A549 (cell line): ENCODE results near the gene HNRNPUL2. TPM values are rescaled to one million over a fixed set of nuclear protein-coding genes. Genes with fewer than 3 reads are reported as not detected.
A peak's percentile ranks its signal among the peaks of the same experiment; 100 is the strongest.

Experiments
- ATAC-seq, 2 experiments: fragments of 200-7000 bp in 1 of 2; fragments of >200 bp in 1 of 2; cut with Nextera tagmentation in 1 of 2; cut with Tn5 transposase in 1 of 2; 3 replicates each; pipeline versions ENCODE4 v1.8.0 to v1.9.1; 2018 to 2020; ENCODE audit warnings: mild to moderate bottlenecking in 1 of 2, moderate library complexity in 1 of 2
- CTCF ChIA-PET: fragments of 300-600 bp; sonication (Branson Sonifier 250); formaldehyde crosslinking; extraction: SDS; loops from one replicate; lab custom pipeline; 2021; ENCODE audit warnings: antibody characterized with exemption, inconsistent platforms; lab: Yijun Ruan, JAX
- POLR2A ChIA-PET: fragments of 350-600 bp; formaldehyde crosslinking; extraction: SDS; loops from one replicate; lab custom pipeline; 2021; ENCODE audit warnings: antibody characterized with exemption, inconsistent platforms; lab: Yijun Ruan, JAX
- DNase-seq, 2 experiments: peaks; one replicate each; pipeline versions ENCODE4 v3.0.0 to v3.0.0-alpha.2; 2011 to 2016; ENCODE audit warnings: low read depth in 1 of 2, low spot score in 1 of 2
- FAIRE-seq: peaks from 2 replicates; lab custom pipeline; 2011; peaks lifted over from hg19 to GRCh38; lab: Jason Lieb, UNC
- H3K27ac ChIP-seq, 2 experiments: fragments of >200 bp; sonication (Bioruptor Twin); formaldehyde crosslinking; 3 replicates each; pipeline ENCODE4 v1.5.1; 2016 to 2017
- H3K4me1 ChIP-seq: fragments of >200 bp; sonication (Bioruptor Twin); formaldehyde crosslinking; 3 replicates; pipeline ENCODE4 v1.6.1; 2016
- H3K4me2 ChIP-seq: fragments of >200 bp; sonication (Bioruptor Twin); formaldehyde crosslinking; 3 replicates; pipeline ENCODE4 v1.6.1; 2016
- H3K4me3 ChIP-seq: fragments of >200 bp; sonication (Bioruptor Twin); formaldehyde crosslinking; 3 replicates; pipeline ENCODE4 v1.5.1; 2016
- H3K9me3 ChIP-seq: fragments of >200 bp; sonication (Bioruptor Twin); formaldehyde crosslinking; 3 replicates; pipeline ENCODE4 v1.6.1; 2016
- FOSL2 ChIP-seq, 2 experiments: fragments of 450-650 bp in 1 of 2; fragments of >200 bp in 1 of 2; sonication (Bioruptor Twin) in 1 of 2; formaldehyde crosslinking; IDR thresholded peaks; 2 replicates each; pipeline versions ENCODE4 v1.5.0 to v1.6.1; 2016 to 2020; ENCODE audit warnings: mild to moderate bottlenecking in 1 of 2, moderate library complexity in 1 of 2
- FOXS1 ChIP-seq: fragments of 250-450 bp; sonication (Bioruptor Pico); IDR thresholded peaks from 2 replicates; pipeline ENCODE4 v1.5.0; 2020; ENCODE audit warnings: mild to moderate bottlenecking, moderate library complexity
- HDAC2 ChIP-seq: fragments of 200-600 bp; sonication (generic); IDR thresholded peaks from 2 replicates; pipeline ENCODE4 v1.6.1; 2016
- HOXB5 ChIP-seq: fragments of 250-450 bp; sonication (Bioruptor Pico); IDR thresholded peaks from 2 replicates; pipeline ENCODE4 v1.5.0; 2020; ENCODE audit warnings: mild to moderate bottlenecking, moderate library complexity
- JUN ChIP-seq, 2 experiments: fragments of >200 bp; sonication (Bioruptor Twin); formaldehyde crosslinking; IDR thresholded peaks; 2 replicates in 1 of 2; 3 replicates in 1 of 2; pipeline ENCODE4 v1.6.1; 2016 to 2017
- KDM1A ChIP-seq: fragments of 200-600 bp; sonication (generic); IDR thresholded peaks from 2 replicates; pipeline ENCODE4 v1.6.1; 2016; ENCODE audit warnings: low read depth, mild to moderate bottlenecking
- KDM5A ChIP-seq: fragments of 200-600 bp; sonication (generic); IDR thresholded peaks from 2 replicates; pipeline ENCODE4 v1.6.1; 2016; ENCODE audit warnings: antibody characterized with exemption, mild to moderate bottlenecking
- MAFK ChIP-seq: fragments of 450-650 bp; IDR thresholded peaks from 2 replicates; pipeline ENCODE4 v1.6.1; 2014; ENCODE audit not compliant: partially characterized antibody
- NR3C1 ChIP-seq: fragments of >200 bp; sonication (Bioruptor Twin); formaldehyde crosslinking; IDR thresholded peaks from 3 replicates; pipeline ENCODE4 v1.6.1; 2017
- POLR2A ChIP-seq: IDR thresholded peaks from 2 replicates; pipeline ENCODE4 v1.6.1; 2012; ENCODE audit warnings: mild to moderate bottlenecking, low read length
- RAD21 ChIP-seq, 2 experiments: fragments of >200 bp in 1 of 2; sonication (Bioruptor Twin) in 1 of 2; formaldehyde crosslinking in 1 of 2; IDR thresholded peaks in 1 of 2; conservative IDR thresholded peaks in 1 of 2; 2 replicates in 1 of 2; 3 replicates in 1 of 2; pipeline ENCODE4 v1.6.1; 2012 to 2018; ENCODE audit warnings: inconsistent platforms in 1 of 2
- ZC3H11A ChIP-seq: fragments of 450-650 bp; IDR thresholded peaks from 2 replicates; pipeline ENCODE4 v1.6.1; 2014; ENCODE audit warnings: antibody characterized with exemption, mild to moderate bottlenecking
- ZFP36 ChIP-seq: fragments of 450-650 bp; IDR thresholded peaks from 2 replicates; pipeline ENCODE4 v1.6.1; 2014; ENCODE audit warnings: borderline replicate concordance; ENCODE audit not compliant: partially characterized antibody
- WGBS: methylation state at CpG from one replicate; pipeline ENCODE4 v1.1.6; 2017; ENCODE audit errors: missing lambda C conversion rate; 5-methylcytosine and 5-hydroxymethylcytosine counted together
- polyA plus RNA-seq, 4 experiments: library from polyadenylated mRNA; depleted of rRNA in 3 of 4; stranded (reverse); fragments of >200 nt; fragmentation: RNase III in 1 of 4; extraction: RNeasy Plus Mini Kit Qiagen cat#74134 plus additional on column Dnase treatment in 1 of 4; gene quantifications; 2 replicates in 3 of 4; 3 replicates in 1 of 4; pipeline ENCODE4 v1.2.3, GENCODE V29; 2011 to 2017
- TF ChIP-seq, protein P1 (sequence below): fragments of 150-350 bp; IDR thresholded peaks from 2 replicates; pipeline ENCODE4 v1.6.1; 2014; ENCODE audit warnings: low read depth, mild to moderate bottlenecking, low read length
- TF ChIP-seq, protein P2 (sequence below): fragments of 450-650 bp; IDR thresholded peaks from 2 replicates; pipeline ENCODE4 v1.6.1; 2014; ENCODE audit warnings: antibody characterized with exemption

The HNRNPUL2 gene
- polyA plus RNA-seq, 2 of the 4 experiments (the other 2 are of a cell fraction) = 31.4 to 74.4 TPM

DNA sequence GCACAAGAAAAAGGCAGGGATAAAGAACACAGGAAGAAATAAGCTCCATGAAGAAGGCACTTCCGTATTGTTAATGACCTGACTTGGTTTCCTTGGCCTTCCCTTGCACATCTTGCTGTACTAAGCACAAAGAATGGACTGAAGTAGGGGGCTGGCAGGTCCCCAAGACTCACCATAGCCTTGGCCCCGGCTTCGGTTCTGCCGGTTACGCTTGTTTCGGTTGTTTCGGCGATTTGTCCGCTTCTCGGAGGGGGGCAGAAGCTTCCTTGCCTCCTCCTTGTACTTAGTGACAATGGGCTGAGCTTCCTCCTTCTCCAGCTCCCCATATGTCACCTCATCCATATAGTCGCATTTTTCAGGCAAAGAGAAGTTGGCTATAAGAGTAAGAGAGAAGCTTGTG, 10.4 kb downstream of the HNRNPUL2 start:
- peaks cover 35% of the 10 kb centered on the region for H3K4me1 ChIP-seq
- no peak overlapping the region for H3K4me3 ChIP-seq
- no peaks in the 10 kb centered on the region for H3K9me3 ChIP-seq
- FAIRE-seq (no peak), ATAC-seq (no peak), DNase-seq (no peak)
- POLR2A ChIA-PET = interaction anchor here (2.0 kb wide), 1 partner anchor 11 kb away, joined by 14 read pairs; the partner anchor contains the start of genes HNRNPUL2 and TTC9C
- CTCF ChIA-PET = interaction anchor here (1.2 to 1.5 kb wide), 2 partner anchors 8 to 9 kb away, joined by 4 to 6 read pairs; partner anchors contain the start of genes BSCL2 and GNG3
- 97% methylated on average over 11 of the region's 11 CpGs for WGBS
- no peak overlapping the region for H3K27ac ChIP-seq
- TF ChIP-seq ZC3H11A = no peak
- no peak for TF ChIP-seq HDAC2
- TF ChIP-seq FOXS1 = no peak
- no peak for TF ChIP-seq JUN (IDR thresholded peaks at IDR 0.05)
- TF ChIP-seq NR3C1 = no peak
- TF ChIP-seq KDM1A = no peak
- no peak for TF ChIP-seq ZFP36
- TF ChIP-seq, protein P1, sequence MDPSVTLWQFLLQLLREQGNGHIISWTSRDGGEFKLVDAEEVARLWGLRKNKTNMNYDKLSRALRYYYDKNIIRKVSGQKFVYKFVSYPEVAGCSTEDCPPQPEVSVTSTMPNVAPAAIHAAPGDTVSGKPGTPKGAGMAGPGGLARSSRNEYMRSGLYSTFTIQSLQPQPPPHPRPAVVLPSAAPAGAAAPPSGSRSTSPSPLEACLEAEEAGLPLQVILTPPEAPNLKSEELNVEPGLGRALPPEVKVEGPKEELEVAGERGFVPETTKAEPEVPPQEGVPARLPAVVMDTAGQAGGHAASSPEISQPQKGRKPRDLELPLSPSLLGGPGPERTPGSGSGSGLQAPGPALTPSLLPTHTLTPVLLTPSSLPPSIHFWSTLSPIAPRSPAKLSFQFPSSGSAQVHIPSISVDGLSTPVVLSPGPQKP = no peak
- TF ChIP-seq, protein P2, sequence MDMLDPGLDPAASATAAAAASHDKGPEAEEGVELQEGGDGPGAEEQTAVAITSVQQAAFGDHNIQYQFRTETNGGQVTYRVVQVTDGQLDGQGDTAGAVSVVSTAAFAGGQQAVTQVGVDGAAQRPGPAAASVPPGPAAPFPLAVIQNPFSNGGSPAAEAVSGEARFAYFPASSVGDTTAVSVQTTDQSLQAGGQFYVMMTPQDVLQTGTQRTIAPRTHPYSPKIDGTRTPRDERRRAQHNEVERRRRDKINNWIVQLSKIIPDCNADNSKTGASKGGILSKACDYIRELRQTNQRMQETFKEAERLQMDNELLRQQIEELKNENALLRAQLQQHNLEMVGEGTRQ = no peak
- no peak for TF ChIP-seq KDM5A
- no peak overlapping the region for H3K4me2 ChIP-seq

DNA sequence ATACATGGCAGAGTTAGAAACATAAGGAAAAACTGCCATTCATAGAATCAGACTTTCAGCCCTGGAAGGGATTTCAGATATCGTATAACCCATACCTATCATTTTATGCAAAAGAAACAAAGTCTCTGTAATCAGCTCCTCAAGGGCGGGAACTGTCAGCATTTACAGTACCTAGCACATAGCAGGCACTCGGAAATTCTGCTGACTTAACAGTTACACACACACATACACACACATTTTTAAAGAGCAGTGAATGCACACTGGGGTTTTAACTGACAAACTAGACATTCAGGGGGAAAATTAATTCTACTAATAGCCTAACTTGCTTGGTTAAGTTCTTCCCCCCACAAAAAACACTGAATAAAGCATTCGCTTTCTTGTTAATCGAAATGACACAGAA, 11.1 kb downstream of the HNRNPUL2 start:
- CTCF ChIA-PET = interaction anchor here (0.9 to 1.5 kb wide), 3 partner anchors 8 to 22 kb away, joined by 4 to 6 read pairs (median 6); partner anchors contain the start of genes BSCL2 and GNG3
- Histone ChIP-seq H3K4me1 (peaks cover 35% of the 10 kb centered on the region), H3K4me3 (no peak overlapping the region)
- TF ChIP-seq MAFK = peak; percentile 91
- TF ChIP-seq RAD21 (conservative IDR thresholded peaks at IDR 0.05 in 1 of 2, IDR thresholded peaks at IDR 0.05 in 1 of 2) = no peak
- TF ChIP-seq, all 56 proteins: peak for 1
- no peak for ATAC-seq
- FAIRE-seq = no peak
- no peak for DNase-seq
- no peaks in the 10 kb centered on the region for H3K9me3 ChIP-seq
- no peak overlapping the region for H3K27ac ChIP-seq
- no peak overlapping the region for H3K4me2 ChIP-seq
- POLR2A ChIA-PET = interaction anchor here (2.0 kb wide), 1 partner anchor 11 kb away, joined by 14 read pairs; the partner anchor contains the start of genes HNRNPUL2 and TTC9C
- 92% methylated on average over 5 of the region's 5 CpGs for WGBS

DNA sequence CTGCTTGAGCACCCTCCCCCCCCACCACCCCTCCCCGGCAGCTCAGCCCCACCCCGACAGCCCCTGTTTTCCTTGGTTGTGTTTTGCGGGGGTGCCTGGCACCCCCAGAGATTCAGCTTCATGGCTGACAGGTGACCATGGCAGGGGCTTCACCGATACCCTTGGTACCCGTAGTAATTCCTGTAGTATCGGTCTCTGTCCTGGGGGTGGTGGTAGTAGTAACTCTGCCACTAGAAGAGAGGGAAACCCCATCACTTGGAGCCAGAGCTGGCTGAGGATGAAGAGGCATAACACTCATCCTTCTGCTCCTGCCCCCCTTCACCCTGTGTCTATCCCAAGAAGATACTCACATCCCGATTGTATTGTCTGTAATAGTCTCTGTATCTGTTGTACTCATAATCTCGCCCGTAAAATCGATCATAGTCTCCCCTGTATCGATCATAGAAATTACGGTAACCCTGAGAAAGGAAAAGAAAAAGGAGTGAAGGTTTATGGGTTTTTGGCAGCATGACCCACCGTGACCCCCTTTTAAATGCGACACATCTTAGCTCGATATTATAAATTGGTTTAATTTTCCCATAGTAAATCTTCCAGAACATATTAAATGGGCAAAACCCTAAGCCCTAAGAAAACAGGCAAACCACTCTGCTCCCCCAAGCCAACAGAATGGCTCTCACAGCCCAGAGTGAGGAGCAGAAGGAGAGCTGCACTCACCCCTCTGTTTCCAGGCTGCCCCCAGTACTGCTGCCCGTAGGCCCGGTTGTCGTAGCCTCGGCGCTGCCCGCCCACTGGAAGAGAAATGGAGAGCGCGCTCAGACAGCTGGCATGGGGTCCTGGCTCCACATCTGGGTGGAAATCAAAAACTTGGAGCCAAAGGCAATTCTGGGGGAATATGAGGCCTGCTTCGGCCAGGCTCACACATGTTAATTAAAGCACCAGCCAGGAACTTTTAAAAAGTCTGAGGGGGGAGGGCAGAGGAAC, 11.8 kb downstream of the HNRNPUL2 start:
- DNase-seq (no peak), ATAC-seq (peak in 1 of 2 experiments; percentile 43; a peak in 2 of 6 replicates), FAIRE-seq (no peak)
- TF ChIP-seq ZC3H11A = no peak
- Histone ChIP-seq H3K4me1 (peaks cover 35% of the 10 kb centered on the region), H3K4me3 (no peak overlapping the region), H3K27ac (peak overlapping the region in 1 of 2 experiments; percentile 80; a peak in 2 of 6 replicates), H3K4me2 (no peak overlapping the region), H3K9me3 (no peaks in the 10 kb centered on the region)
- CTCF ChIA-PET = interaction anchor here (0.9 to 3.0 kb wide), 8 partner anchors 8 to 291 kb away, joined by 3 to 11 read pairs (median 4); partner anchors contain the start of genes BSCL2, GNG3, TMEM179B and UQCC3
- POLR2A ChIA-PET = interaction anchor here (2.0 kb wide), 1 partner anchor 12 kb away, joined by 14 read pairs; the partner anchor contains the start of genes HNRNPUL2 and TTC9C
- 98% methylated on average over 21 of the region's 24 CpGs for WGBS

DNA sequence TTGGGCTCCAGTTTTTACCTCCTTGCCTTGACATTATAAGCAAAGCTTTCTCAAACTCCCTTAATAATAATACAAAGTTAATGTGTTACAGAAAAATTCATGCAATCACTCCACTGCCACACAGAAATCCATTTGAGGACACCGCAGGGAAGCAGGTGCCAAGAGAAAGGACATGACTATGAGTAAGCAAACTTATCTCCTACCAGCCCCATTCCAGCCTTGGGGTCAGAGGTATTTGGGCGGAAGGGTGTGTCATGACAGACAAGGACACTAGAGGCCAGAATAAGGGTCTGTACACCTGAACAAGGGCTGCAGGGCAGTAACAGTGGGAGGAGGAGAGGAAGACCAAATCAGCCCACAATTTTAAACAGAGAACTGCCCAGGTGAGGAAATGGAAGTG, 13.9 kb downstream of the HNRNPUL2 start:
- peak overlapping the region; percentile 56 to 80 for H3K27ac ChIP-seq
- H3K4me3 ChIP-seq = no peak overlapping the region
- ChIA-PET POLR2A (interaction anchor here (0.6 to 3.6 kb wide), 3 partner anchors 14 to 233 kb away, joined by 5 to 28 read pairs (median 15); partner anchors contain the start of genes HNRNPUL2, TTC9C and ZBTB3), CTCF (interaction anchor here (0.9 to 3.0 kb wide), 6 partner anchors 10 to 318 kb away, joined by 3 to 11 read pairs (median 4); no protein-coding TSS in a partner anchor)
- FAIRE-seq = no peak
- peak overlapping the region; percentile 67 for H3K4me2 ChIP-seq
- H3K4me1 ChIP-seq = peaks cover 48% of the 10 kb centered on the region
- 17% methylated on average over 2 of the region's 2 CpGs for WGBS
- TF ChIP-seq, protein P1 = no peak
- no peak for TF ChIP-seq HOXB5
- TF ChIP-seq, protein P2 = no peak
- TF ChIP-seq POLR2A = no peak
- TF ChIP-seq MAFK = peak; percentile 24
- no peak for TF ChIP-seq FOSL2 (IDR thresholded peaks at IDR 0.05)
- TF ChIP-seq FOSL2 (CRISPR knock-in tag; IDR thresholded peaks at IDR 0.05) = peak; percentile 11; the same call in 1 of the 2 replicates
- no peak for TF ChIP-seq RAD21 (conservative IDR thresholded peaks at IDR 0.05 in 1 of 2, IDR thresholded peaks at IDR 0.05 in 1 of 2)
- TF ChIP-seq, all 56 proteins: peak for 2
- DNase-seq (peak; percentile 52 to 58), ATAC-seq (peak in 1 of 2 experiments; percentile 15; a peak in 1 of 6 replicates)
- no peaks in the 10 kb centered on the region for H3K9me3 ChIP-seq
